Measurements from ENCODE around the gene TRA2B.
A peak's percentile ranks its signal among the peaks of the same experiment; 100 is the strongest.

TRA2B gene

GRCh38 chr3:185949515-185949914, 11.7 kb upstream of the TRA2B start:
- no peak for DNase-seq

- no peak for DNase-seq
These were observed 10.5 kb upstream of the TRA2B start for GRCh38 chr3:185948292-185948691.

GRCh38 chr3:185943760-185944106, 5.9 kb upstream of the TRA2B start:
- DNase-seq, result no peak

- DNase-seq, result peak; percentile 75
These were observed 5.3 kb upstream of the TRA2B start for GRCh38 chr3:185942907-185943759.

- DNase-seq, result no peak
These were observed 4.6 kb upstream of the TRA2B start for GRCh38 chr3:185942396-185942795.

- no peak for DNase-seq
These were observed 3.1 kb upstream of the TRA2B start for GRCh38 chr3:185940951-185941350.

- DNase-seq, result no peak
These were observed 1.9 kb upstream of the TRA2B start for GRCh38 chr3:185939721-185940120.

- peak; percentile 84 for DNase-seq
These were observed 763 bp downstream of the TRA2B start for GRCh38 chr3:185936814-185937688.

- no peak for DNase-seq
These were observed 1.6 kb downstream of the TRA2B start for GRCh38 chr3:185936273-185936629.

- DNase-seq, result no peak
These were observed 2.1 kb downstream of the TRA2B start for GRCh38 chr3:185935465-185936272.

GRCh38 chr3:185934767-185935464, 2.9 kb downstream of the TRA2B start:
- no peak for DNase-seq

GRCh38 chr3:185934174-185934557, 3.6 kb downstream of the TRA2B start:
- DNase-seq, result no peak

GRCh38 chr3:185933374-185934173, 4.2 kb downstream of the TRA2B start:
- no peak for DNase-seq

GRCh38 chr3:185931777-185932612, 5.8 kb downstream of the TRA2B start:
- DNase-seq, result no peak

GRCh38 chr3:185930393-185931107, 7.3 kb downstream of the TRA2B start:
- no peak for DNase-seq

GRCh38 chr3:185929192-185930151, 8.3 kb downstream of the TRA2B start:
- peak; percentile 72 for DNase-seq

GRCh38 chr3:185928496-185928895, 9.3 kb downstream of the TRA2B start:
- DNase-seq, result no peak

- DNase-seq, result no peak
These were observed 10.2 kb downstream of the TRA2B start for GRCh38 chr3:185927501-185928200.

Measured in NCI-H226 (cell line).